NCI-H2196 (cell line): ENCODE results near the gene FHOD3.
"Not testable (repeated sequence)": the region's sequence is repeated elsewhere in the genome, so short reads cannot be mapped to it uniquely, and the experiment has no call there.

Experiments used
- DNase-seq: peaks from one replicate; lab custom pipeline; 2025; ENCODE audit not compliant: unreplicated experiment; lab: John Stamatoyannopoulos, UW

FHOD3 gene

DNA sequence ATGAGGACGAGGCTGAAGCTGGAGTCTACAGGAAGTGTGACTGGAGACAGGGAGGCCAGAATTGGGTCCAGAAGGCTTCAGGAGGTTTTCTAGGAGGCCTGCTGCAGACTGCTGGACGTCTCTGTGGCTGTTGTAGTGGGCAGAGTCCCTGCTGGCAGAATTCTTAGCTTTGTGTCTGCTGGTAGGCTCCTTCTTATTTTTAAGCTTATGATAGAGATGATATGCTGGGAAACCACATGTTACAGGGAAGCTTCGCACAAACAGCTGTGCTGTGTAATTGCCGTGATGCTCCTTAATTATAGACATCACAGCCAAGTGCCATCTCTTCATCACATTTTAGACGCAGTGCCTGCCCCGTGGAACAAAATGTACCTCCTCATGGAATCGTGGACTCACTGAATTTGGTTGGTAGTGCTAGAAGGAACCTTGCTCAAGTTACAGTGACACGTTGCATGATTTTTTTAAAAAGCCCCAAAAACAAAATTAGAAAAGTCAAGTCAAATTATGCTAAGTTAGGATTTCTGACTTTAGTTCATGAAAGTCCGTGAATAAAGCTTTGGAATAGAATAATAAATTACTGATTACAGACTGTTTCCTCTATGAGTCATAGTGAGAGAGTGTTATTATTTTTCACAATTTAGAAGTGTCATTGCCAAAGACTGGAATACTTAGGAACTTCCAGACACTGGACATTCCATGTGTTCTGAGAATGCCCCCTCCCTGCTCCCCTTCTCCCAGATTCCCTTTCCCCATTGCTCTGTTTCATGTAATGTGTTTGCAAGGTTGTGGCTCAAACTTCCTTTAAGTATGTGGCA, 144.1 kb downstream of the FHOD3 start:
- no peak for DNase-seq

DNA sequence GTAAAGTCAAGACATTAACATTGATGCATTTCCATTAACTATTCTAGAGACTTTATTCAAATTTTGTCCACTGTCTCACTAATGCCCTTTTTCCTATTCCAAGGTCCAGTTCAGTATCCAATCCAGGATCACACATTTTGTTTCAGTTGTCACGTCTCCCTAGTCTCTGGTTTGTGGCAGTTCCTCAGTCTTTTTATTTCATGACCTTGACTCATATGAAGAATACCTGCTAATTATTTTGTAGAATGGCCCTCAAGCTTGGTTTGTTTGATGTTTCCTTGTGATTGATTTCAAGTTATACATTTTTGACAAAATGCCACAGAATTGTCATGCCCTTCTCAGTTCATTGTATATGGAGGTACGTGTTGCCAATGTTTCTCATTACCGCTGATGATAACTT, 145.2 kb downstream of the FHOD3 start:
- no peak for DNase-seq

- no peak for DNase-seq
Measured at GRCh38 chr18:36446059-36446458, 148.5 kb downstream of the FHOD3 start.

DNA sequence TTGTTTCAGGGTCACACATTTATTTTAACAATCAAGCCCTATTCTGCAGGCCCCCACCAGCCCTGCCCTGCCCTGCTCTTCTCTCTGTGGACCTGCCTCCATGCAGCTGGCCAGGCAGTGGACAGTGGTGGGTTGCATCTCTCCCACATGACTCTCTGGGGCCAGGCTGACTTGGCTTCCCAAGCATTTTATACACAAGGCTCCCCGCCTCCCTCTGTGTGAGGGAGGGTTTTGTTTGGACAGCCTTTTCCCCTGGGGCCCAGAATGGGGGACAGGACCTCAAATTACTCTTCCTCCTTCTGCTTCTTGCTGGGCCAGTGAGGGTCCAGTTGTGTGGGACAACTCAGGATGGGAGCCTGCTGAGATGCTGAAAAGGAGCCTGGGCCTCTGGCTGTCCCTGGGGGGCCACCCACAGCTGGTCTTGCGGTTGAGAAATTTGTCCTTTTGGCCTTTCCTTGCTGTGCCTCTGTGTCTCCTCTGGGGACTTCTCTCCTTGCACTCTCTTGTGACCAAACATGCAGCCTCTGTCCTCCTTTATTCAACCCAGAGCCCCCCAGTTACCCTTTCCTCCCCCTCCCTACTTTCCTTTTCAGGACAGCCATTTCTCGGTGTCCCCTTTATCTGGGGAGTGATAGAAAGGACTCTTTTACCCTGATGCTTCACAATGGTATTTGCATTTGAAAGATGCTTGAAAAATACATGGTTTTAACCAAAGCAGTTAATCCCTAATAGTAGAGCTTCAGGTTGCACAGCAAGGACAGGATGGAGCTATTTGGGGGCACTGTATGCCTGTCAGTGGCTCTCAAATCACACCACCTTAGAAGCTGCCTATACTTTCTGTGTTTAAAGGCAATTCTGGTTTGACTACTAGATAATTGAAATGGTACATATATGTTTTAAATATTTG, 151.1 kb downstream of the FHOD3 start:
- no peak for DNase-seq

- no peak for DNase-seq
Measured at GRCh38 chr18:36449451-36449850, 151.9 kb downstream of the FHOD3 start.

DNA sequence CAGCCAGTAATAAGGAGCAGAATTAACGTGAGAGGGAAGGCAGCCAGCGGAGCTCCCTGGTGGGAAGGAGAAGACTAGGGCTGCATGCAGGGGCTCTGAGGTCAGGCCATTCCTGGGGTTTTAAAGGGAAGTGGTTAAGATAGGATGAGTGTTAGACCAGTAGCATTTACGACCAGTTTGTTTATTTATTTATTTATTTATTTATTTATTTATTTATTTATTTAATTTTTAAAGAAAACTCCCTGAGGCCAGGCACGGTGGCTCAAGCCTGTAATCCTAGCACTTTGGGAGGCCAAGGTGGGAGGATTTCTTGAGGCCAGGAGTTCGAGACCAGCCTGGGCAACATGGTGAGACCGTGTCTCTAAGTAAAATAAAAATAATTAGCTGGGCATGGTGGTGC, 152.8 kb downstream of the FHOD3 start:
- no peak for DNase-seq

GRCh38 chr18:36451454-36452251, 154.1 kb downstream of the FHOD3 start:
- DNase-seq = no peak

- no peak for DNase-seq
Measured at GRCh38 chr18:36454245-36454644, 156.7 kb downstream of the FHOD3 start.

GRCh38 chr18:36454848-36455458, 157.4 kb downstream of the FHOD3 start:
- no peak for DNase-seq

- no peak for DNase-seq
Measured at GRCh38 chr18:36455931-36456330, 158.4 kb downstream of the FHOD3 start.

DNA sequence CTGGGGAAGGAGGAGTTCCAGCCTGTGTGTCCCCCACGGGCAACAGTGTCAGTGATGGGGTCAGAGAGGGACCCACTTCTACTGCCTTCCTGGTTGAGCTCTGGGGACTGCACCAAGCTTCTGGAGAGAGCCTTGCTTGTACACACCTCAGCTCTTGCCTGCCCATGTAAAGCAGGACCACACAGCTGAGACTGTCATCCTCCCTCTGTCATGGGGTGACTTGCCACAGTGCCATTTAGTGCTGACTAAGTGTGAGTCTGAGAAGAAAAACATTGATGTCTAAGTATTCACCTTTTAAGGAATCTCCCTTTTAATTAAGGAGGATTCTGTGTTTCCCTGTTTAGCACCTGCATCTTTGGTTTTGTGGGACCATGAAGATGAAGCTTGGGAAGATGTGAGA, 159.1 kb downstream of the FHOD3 start:
- no peak for DNase-seq

GRCh38 chr18:36457683-36458082, 160.2 kb downstream of the FHOD3 start:
- DNase-seq = no peak

DNA sequence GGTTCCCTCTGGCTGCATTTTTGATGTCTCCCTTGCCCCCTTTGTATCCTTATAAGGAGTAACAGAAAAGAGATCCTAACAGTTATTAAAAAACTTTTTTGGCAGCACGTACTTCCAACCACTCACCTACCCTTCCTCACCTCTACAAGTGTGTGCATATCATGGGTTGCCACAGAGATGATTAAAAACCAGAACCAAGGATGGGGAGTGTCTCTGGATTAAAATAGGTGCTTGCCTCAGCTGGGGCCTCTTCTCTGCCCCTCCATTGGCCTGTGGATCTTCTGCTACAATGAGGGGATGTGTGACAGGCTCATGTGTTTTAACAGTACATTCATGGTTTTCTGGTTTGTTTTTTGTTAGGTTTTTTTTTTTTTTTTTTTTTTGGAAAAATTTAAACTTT, 160.8 kb downstream of the FHOD3 start:
- DNase-seq = no peak

GRCh38 chr18:36459203-36459602, 161.7 kb downstream of the FHOD3 start:
- DNase-seq = no peak

DNA sequence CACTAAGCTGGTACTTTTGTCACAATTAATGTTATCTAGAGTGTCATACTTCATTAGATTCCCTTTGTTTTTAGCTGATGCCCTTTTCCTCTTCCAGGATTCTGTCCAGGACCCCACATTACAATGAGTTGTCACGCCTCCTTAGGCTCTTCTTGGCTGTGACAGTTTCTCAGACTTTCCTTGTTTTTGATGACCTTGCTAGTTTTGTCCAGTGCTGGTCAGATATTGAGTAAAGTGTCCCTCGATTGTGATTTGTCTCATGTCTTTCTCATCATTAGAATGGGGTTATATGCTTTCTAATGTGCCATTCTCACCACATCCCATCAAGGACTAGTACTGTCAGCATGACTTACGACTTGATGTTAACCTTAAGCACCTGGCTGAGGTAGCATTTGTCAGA, 162.3 kb downstream of the FHOD3 start:
- DNase-seq = no peak

DNA sequence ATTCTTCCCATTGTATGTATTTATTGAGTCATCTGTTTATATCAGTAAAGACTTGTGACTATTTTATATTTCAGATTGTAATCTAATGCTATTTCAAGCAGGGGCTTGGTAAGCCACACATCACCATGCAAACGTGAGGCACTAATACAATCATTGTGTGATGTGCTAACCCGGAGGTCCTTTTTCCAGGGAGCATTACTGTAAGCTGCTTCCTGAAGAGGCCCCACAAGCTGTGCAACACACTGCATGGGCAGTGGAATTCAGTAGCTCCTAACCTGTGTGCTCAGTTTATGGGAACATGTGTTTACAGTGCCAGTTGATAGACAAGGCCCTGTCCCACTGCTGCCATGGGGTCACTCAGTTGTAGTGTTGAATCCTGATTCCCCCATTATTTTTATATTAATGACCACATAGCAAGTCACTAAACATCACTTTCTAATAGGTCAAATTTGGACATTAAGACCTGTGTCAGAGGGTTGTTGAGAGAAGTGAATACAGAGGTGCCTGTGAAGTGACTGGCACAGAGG, 162.9 kb downstream of the FHOD3 start:
- no peak for DNase-seq

DNA sequence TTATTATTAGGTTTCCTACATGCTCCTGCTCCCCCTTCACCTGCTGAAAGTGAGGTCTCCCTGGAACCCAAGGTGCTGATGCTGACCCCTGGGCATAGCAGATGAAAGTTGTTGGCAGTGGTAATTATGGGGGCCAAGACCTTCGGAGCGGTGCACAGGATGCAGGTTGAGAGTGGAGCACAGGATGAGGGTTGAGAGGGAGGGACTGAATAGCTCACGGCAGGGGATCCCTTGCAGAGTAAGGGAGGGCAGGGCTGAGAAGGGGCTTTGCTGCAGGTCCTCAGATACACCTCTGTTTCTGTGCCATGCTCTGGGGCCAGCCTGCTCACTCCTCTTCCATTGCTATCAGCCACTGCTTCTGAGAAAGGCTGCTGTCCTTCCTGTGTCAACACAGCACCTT, 163.3 kb downstream of the FHOD3 start:
- no peak for DNase-seq

DNA sequence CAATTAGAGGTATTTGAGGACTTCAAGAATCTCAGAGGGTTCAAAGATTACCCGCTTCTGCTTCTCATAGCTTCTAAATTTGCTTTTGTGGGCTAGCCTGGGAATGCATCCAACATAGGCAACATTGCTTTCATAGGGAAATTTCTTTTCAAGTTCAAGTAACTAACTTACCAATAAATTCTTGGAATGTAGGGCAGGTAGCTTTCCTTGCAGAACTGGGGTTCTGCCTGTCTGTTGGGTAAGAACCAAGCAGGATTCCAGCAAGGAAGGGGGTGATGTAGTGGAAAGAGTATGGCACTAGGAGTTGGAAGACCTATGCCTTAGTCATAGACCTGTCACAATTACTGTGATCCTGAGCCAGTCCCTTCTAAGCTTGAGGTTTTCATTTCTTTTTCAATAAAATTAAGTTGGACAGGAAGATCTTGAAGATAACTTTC, 164.1 kb downstream of the FHOD3 start:
- no peak for DNase-seq

- not testable (repeated sequence) for DNase-seq
Measured at GRCh38 chr18:36463516-36463915, 166.0 kb downstream of the FHOD3 start.

DNA sequence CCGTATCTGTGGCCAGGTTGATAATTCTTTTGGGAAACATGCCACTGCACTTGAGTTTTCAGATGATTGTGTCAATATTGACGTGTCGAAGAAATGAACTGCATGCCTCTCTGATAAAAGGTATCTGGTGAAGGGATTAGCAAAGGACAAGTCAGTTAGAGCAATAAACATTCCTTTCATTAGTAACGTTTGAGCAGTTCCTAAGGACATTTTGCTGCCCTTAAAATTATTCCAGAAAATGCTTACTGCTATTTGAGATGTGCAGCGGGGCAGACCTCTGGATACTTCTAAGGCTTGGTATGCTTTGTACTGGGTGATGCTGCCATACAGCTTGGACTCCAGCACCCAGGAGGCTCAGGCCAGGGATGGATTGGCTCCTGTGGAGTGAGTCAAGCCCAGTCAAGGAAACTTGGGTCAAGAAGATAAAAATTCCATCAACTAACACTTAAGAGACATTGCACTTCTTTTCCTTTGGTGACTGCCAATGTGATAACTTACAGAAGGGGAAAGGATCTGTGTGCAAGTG, 166.7 kb downstream of the FHOD3 start:
- DNase-seq = no peak
